ENCODE results near the gene MT1F. TPM values are rescaled to one million over a fixed set of nuclear protein-coding genes. Genes with fewer than 3 reads are reported as not detected.
"Not testable (repeated sequence)": the region's sequence is repeated elsewhere in the genome, so short reads cannot be mapped to it uniquely, and the experiment has no call there.

The MT1F gene
- polyA plus RNA-seq, 4 donors, result 4.9 to 73.8 (median 49.8) TPM

- no peak for DNase-seq (ENCODE audit: low read depth in 4 of 4, low spot score in 3 of 4)
These were observed 12.3 kb downstream of the MT1F start for GRCh38 chr16:56669840-56670619.

- DNase-seq (ENCODE audit: low read depth in 4 of 4, low spot score in 3 of 4), result no peak
These were observed 12.8 kb downstream of the MT1F start for GRCh38 chr16:56670620-56670934.

GRCh38 chr16:56671691-56672090 lies 13.9 kb downstream of the MT1F start:
- DNase-seq (ENCODE audit: low read depth in 4 of 4, low spot score in 3 of 4), result not testable (repeated sequence)

GRCh38 chr16:56672171-56672570 lies 14.4 kb downstream of the MT1F start:
- not testable (repeated sequence) for DNase-seq (ENCODE audit: low read depth in 4 of 4, low spot score in 3 of 4)

GRCh38 chr16:56672761-56673536 lies 15.2 kb downstream of the MT1F start:
- DNase-seq (ENCODE audit: low read depth in 4 of 4, low spot score in 3 of 4), result no peak

GRCh38 chr16:56673921-56674320 lies 16.2 kb downstream of the MT1F start:
- no peak for DNase-seq (ENCODE audit: low read depth in 4 of 4, low spot score in 3 of 4)

GRCh38 chr16:56674570-56674969 lies 16.8 kb downstream of the MT1F start:
- DNase-seq (ENCODE audit: low read depth in 4 of 4, low spot score in 3 of 4), result not testable (repeated sequence)

- no peak for DNase-seq (ENCODE audit: low read depth in 4 of 4, low spot score in 3 of 4)
These were observed 18.0 kb downstream of the MT1F start for GRCh38 chr16:56675685-56676210.

- DNase-seq (ENCODE audit: low read depth in 4 of 4, low spot score in 3 of 4), result no peak
These were observed 19.7 kb downstream of the MT1F start for GRCh38 chr16:56677474-56677873.

- DNase-seq (ENCODE audit: low read depth in 4 of 4, low spot score in 3 of 4), result no peak
These were observed 21.4 kb downstream of the MT1F start for GRCh38 chr16:56679078-56679730.

GRCh38 chr16:56679818-56680217 lies 22.1 kb downstream of the MT1F start:
- no peak for DNase-seq (ENCODE audit: low read depth in 4 of 4, low spot score in 3 of 4)

GRCh38 chr16:56681939-56682702 lies 24.4 kb downstream of the MT1F start, which contains the start of gene MT1X:
Gene MT1X, plus strand, starts transcription at chr16:56682470. Its CDS starts 71 bp downstream, at chr16:56682541.
- peak in 3 of 4 donors; percentile 66 to 78 (median 72) for DNase-seq (ENCODE audit: low read depth in 4 of 4, low spot score in 3 of 4)

GRCh38 chr16:56682703-56683397 lies 25.1 kb downstream of the MT1F start:
- DNase-seq (ENCODE audit: low read depth in 4 of 4, low spot score in 3 of 4), result no peak

- no peak for DNase-seq (ENCODE audit: low read depth in 4 of 4, low spot score in 3 of 4)
These were observed 25.8 kb downstream of the MT1F start for GRCh38 chr16:56683424-56684172.

- no peak for DNase-seq (ENCODE audit: low read depth in 4 of 4, low spot score in 3 of 4)
These were observed 26.6 kb downstream of the MT1F start for GRCh38 chr16:56684256-56684925.

- no peak for DNase-seq (ENCODE audit: low read depth in 4 of 4, low spot score in 3 of 4)
These were observed 27.3 kb downstream of the MT1F start for GRCh38 chr16:56684926-56685590.

GRCh38 chr16:56686758-56687157 lies 29.0 kb downstream of the MT1F start:
- no peak for DNase-seq (ENCODE audit: low read depth in 4 of 4, low spot score in 3 of 4)

GRCh38 chr16:56688762-56689161 lies 31.0 kb downstream of the MT1F start:
- no peak for DNase-seq (ENCODE audit: low read depth in 4 of 4, low spot score in 3 of 4)

All from left renal pelvis (tissue), 4 donors.